ENCODE measurements around the gene ARHGEF40. TPM values are rescaled to one million over a fixed set of nuclear protein-coding genes. Genes with fewer than 3 reads are reported as not detected.

ARHGEF40 gene
- total and polyA plus RNA-seq, 10 of the 15 experiments (the other 5 are each of a cell fraction or from before 2014, with no cell fraction given) = 0.03 to 0.31 (median 0.08) TPM; not detected in 2

DNA sequence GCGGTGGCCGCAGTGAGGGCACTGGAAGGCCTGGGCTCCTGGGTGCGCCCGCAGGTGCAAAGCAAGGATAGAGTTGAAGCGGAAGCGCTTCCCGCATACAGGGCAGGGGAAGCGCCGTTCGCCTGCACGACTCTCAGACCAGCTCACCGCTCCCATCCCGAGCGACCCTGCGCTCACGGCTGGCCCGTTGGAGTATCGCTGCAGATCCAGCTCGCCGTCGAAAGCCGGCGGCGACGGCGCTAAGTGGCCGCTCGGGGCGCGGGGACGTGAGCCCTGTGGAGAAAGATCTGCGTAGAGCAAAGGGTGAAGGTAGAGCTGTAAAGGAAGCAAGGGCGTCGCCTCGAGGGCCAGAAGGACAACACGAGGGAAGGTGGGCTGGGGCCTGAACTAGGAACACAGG lies 22.9 kb downstream of the ARHGEF40 start:
- no TSS peak for BruUV-seq (replicated peaks)
- ChIA-PET CTCF (interaction anchor here (1.0 to 6.9 kb wide), 16 partner anchors 9 to 87 kb away, joined by 3 to 194 read pairs (median 8); partner anchors contain the start of genes ARHGEF40, RNASE8 and TMEM253), RAD21 (ENCODE audit: unreplicated experiment) (interaction anchor here (1.0 to 3.2 kb wide), 8 partner anchors 10 to 406 kb away, joined by 3 to 51 read pairs (median 9); partner anchors contain the start of genes ARHGEF40 and TMEM253), POLR2A (interaction anchor here (0.8 to 1.9 kb wide), 2 partner anchors 9 to 12 kb away, joined by 4 to 5 read pairs; no protein-coding TSS in a partner anchor), SMC1A (ENCODE audit: uncharacterized antibody, unreplicated experiment) (interaction anchor here (0.9 to 5.9 kb wide), 7 partner anchors 8 to 79 kb away, joined by 4 to 78 read pairs (median 7); partner anchors contain the start of gene TMEM253)
- no peaks in the 10 kb centered on the region for H3K79me2 ChIP-seq (ENCODE audit: control insufficient read depth, insufficient read depth, low read length)
- no peaks in the 10 kb centered on the region for H3K4me1 ChIP-seq (ENCODE audit: control insufficient read depth, insufficient read depth, low read length)
- H3K4me3 ChIP-seq = no peak overlapping the region
- no peaks in the 10 kb centered on the region for H4K20me1 ChIP-seq (ENCODE audit: control insufficient read depth, insufficient read depth)
- H3K9ac ChIP-seq (ENCODE audit: control insufficient read depth, insufficient read depth, low read length) = no peak overlapping the region
- peaks cover 0 to 3% of the 10 kb centered on the region in 2 experiments; a peak in 2 of 4 replicates for H3K27me3 ChIP-seq (replicated peaks in 1 of 2; ENCODE audit: control insufficient read depth in 2 of 2, insufficient read depth in 2 of 2, low read length in 1 of 2)
- intact Hi-C loops (cut with micrococcal nuclease; ENCODE audit: unreplicated experiment) = no loop called here
- no peaks in the 10 kb centered on the region for H3K9me3 ChIP-seq (replicated peaks; ENCODE audit: control insufficient read depth, insufficient read depth, low read length)
- 56% methylated on average over 30 of the region's 36 CpGs for WGBS (ENCODE audit: insufficient coverage, insufficient replicate concordance, low lambda C conversion rate, missing lambda C conversion rate)
- ATAC-seq (no peak), FAIRE-seq (no peak), DNase-seq (ENCODE audit: low read depth, low spot score) (no peak)
- H2AFZ ChIP-seq (ENCODE audit: control insufficient read depth, low read depth, low read length) = no peak overlapping the region
- in situ Hi-C loops (cut with MboI) = no loop called here
- H3K36me3 ChIP-seq (ENCODE audit: control insufficient read depth in 2 of 2, insufficient read depth in 2 of 2, low read length in 1 of 2) = no peaks in the 10 kb centered on the region
- H3K27ac ChIP-seq (ENCODE audit: control insufficient read depth, insufficient read depth) = no peak overlapping the region
- H3K4me2 ChIP-seq (ENCODE audit: control insufficient read depth, insufficient read depth) = no peak overlapping the region
- TF ChIP-seq BMI1 (IDR thresholded peaks at IDR 0.05; ENCODE audit: borderline replicate concordance) (no peak), CREB1 (IDR thresholded peaks at IDR 0.05; ENCODE audit: low read depth) (no peak), RAD21 (IDR thresholded peaks at IDR 0.05; ENCODE audit: insufficient read depth, low read depth, low read length) (no peak), JUNB (IDR thresholded peaks at IDR 0.05) (no peak), SMC3 (IDR thresholded peaks at IDR 0.05; ENCODE audit: borderline replicate concordance, low read length) (no peak), E4F1 (IDR thresholded peaks at IDR 0.05; ENCODE audit: borderline replicate concordance, partially characterized antibody) (no peak), ZZZ3 (IDR thresholded peaks at IDR 0.05; ENCODE audit: control insufficient read depth, insufficient read length, low read depth) (no peak), NR2F1 (conservative IDR thresholded peaks at IDR 0.05) (no peak), EGR1 (IDR thresholded peaks at IDR 0.05; ENCODE audit: borderline replicate concordance in 1 of 2, low read depth in 2 of 2, low read length in 2 of 2) (no peak), TBL1XR1 (IDR thresholded peaks at IDR 0.05; ENCODE audit: low read depth, low read length) (no peak), RAD51 (IDR thresholded peaks at IDR 0.05) (no peak), BHLHE40 (IDR thresholded peaks at IDR 0.05; ENCODE audit: borderline replicate concordance in 1 of 2, low read depth in 2 of 2, low read length in 1 of 2) (no peak), CBX5 (IDR thresholded peaks at IDR 0.05; ENCODE audit: low read depth) (no peak)
- TF ChIP-seq, protein P1, sequence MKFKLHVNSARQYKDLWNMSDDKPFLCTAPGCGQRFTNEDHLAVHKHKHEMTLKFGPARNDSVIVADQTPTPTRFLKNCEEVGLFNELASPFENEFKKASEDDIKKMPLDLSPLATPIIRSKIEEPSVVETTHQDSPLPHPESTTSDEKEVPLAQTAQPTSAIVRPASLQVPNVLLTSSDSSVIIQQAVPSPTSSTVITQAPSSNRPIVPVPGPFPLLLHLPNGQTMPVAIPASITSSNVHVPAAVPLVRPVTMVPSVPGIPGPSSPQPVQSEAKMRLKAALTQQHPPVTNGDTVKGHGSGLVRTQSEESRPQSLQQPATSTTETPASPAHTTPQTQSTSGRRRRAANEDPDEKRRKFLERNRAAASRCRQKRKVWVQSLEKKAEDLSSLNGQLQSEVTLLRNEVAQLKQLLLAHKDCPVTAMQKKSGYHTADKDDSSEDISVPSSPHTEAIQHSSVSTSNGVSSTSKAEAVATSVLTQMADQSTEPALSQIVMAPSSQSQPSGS (IDR thresholded peaks at IDR 0.05; ENCODE audit: low read length) = no peak
- TF ChIP-seq, protein P2, sequence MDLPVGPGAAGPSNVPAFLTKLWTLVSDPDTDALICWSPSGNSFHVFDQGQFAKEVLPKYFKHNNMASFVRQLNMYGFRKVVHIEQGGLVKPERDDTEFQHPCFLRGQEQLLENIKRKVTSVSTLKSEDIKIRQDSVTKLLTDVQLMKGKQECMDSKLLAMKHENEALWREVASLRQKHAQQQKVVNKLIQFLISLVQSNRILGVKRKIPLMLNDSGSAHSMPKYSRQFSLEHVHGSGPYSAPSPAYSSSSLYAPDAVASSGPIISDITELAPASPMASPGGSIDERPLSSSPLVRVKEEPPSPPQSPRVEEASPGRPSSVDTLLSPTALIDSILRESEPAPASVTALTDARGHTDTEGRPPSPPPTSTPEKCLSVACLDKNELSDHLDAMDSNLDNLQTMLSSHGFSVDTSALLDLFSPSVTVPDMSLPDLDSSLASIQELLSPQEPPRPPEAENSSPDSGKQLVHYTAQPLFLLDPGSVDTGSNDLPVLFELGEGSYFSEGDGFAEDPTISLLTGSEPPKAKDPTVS (IDR thresholded peaks at IDR 0.05; ENCODE audit: low read depth, low read length) = no peak
- TF ChIP-seq, protein P3, sequence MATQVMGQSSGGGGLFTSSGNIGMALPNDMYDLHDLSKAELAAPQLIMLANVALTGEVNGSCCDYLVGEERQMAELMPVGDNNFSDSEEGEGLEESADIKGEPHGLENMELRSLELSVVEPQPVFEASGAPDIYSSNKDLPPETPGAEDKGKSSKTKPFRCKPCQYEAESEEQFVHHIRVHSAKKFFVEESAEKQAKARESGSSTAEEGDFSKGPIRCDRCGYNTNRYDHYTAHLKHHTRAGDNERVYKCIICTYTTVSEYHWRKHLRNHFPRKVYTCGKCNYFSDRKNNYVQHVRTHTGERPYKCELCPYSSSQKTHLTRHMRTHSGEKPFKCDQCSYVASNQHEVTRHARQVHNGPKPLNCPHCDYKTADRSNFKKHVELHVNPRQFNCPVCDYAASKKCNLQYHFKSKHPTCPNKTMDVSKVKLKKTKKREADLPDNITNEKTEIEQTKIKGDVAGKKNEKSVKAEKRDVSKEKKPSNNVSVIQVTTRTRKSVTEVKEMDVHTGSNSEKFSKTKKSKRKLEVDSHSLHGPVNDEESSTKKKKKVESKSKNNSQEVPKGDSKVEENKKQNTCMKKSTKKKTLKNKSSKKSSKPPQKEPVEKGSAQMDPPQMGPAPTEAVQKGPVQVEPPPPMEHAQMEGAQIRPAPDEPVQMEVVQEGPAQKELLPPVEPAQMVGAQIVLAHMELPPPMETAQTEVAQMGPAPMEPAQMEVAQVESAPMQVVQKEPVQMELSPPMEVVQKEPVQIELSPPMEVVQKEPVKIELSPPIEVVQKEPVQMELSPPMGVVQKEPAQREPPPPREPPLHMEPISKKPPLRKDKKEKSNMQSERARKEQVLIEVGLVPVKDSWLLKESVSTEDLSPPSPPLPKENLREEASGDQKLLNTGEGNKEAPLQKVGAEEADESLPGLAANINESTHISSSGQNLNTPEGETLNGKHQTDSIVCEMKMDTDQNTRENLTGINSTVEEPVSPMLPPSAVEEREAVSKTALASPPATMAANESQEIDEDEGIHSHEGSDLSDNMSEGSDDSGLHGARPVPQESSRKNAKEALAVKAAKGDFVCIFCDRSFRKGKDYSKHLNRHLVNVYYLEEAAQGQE (IDR thresholded peaks at IDR 0.05; ENCODE audit: low read depth, low read length) = no peak

All from GM12878 (cell line).